Vagina (tissue), 2 donors: ENCODE data around the gene CLTRN. TPM values are rescaled to one million over a fixed set of nuclear protein-coding genes. Genes with fewer than 3 reads are reported as not detected.

Experiments
- DNase-seq, 2 donors: peaks; one replicate each; pipeline ENCODE4 v3.0.0-alpha.2; 2017; ENCODE audit errors: extremely low spot score in 2 of 2
- H3K27ac ChIP-seq: fragments of 200-600 bp; sonication (generic); one replicate; pipeline ENCODE4 v1.5.1; 2019
- H3K27me3 ChIP-seq: fragments of 200-600 bp; sonication (generic); one replicate; pipeline ENCODE4 v1.5.1; 2019
- H3K36me3 ChIP-seq, 2 donors: fragments of 200-600 bp; sonication (generic); one replicate each; pipeline ENCODE4 v1.5.1; 2017 to 2019
- H3K4me1 ChIP-seq: fragments of 200-600 bp; sonication (generic); one replicate; pipeline ENCODE4 v1.5.1; 2019
- H3K4me3 ChIP-seq, 2 donors: fragments of 200-600 bp; sonication (generic); 1 replicate in 1 of 2; 2 replicates in 1 of 2; pipeline ENCODE4 v1.5.1; 2016 to 2019
- H3K9me3 ChIP-seq: fragments of 200-600 bp; sonication (generic); one replicate; pipeline ENCODE4 v1.5.1; 2019
- CTCF ChIP-seq, 3 experiments: fragments of 450-650 bp in 2 of 3; fragments of 200-600 bp in 1 of 3; sonication (generic) in 1 of 3; IDR thresholded peaks; one replicate each; pipeline ENCODE4 v1.5.1; 2017 to 2019; ENCODE audit warnings: antibody characterized with exemption in 3 of 3, mild to moderate bottlenecking in 2 of 3, moderate library complexity in 2 of 3
- POLR2A ChIP-seq, 2 donors: fragments of 450-650 bp; IDR thresholded peaks; one replicate each; pipeline ENCODE4 v1.6.1; 2017; ENCODE audit warnings: antibody characterized with exemption in 2 of 2, mild to moderate bottlenecking in 2 of 2, moderate library complexity in 2 of 2
- POLR2AphosphoS5 ChIP-seq, 2 donors: sonication (generic); formaldehyde crosslinking; IDR thresholded peaks; one replicate each; pipeline ENCODE4 v1.9.0; 2017; ENCODE audit warnings: antibody characterized with exemption in 2 of 2, mild to moderate bottlenecking in 2 of 2, low read depth in 1 of 2; ENCODE audit not compliant: insufficient read depth in 1 of 2
- intact Hi-C: fragments of 100-400 bp; cut with DNase I; formaldehyde crosslinking; loops from one replicate; pipeline ENCODE4 v1.15.1; 2023
- total RNA-seq: library from RNA; depleted of rRNA; stranded (reverse); fragments of >200 nt; gene quantifications from one replicate; pipeline ENCODE4 v1.2.3, GENCODE V29; 2016

The CLTRN gene
- total RNA-seq, 1 donor from 2014 or later: not detected

GRCh38 chrX:15631637-15632036 is 33.0 kb downstream of the CLTRN start:
- intact Hi-C loops: no loop called here
- no peak for DNase-seq
- Histone ChIP-seq H3K4me1 (no peaks in the 10 kb centered on the region), H3K27ac (no peak overlapping the region), H3K27me3 (no peaks in the 10 kb centered on the region), H3K4me3 (no peak overlapping the region), H3K36me3 (no peaks in the 10 kb centered on the region), H3K9me3 (no peaks in the 10 kb centered on the region)
- no peak for TF ChIP-seq CTCF (IDR thresholded peaks at IDR 0.05)
- TF ChIP-seq POLR2A (IDR thresholded peaks at IDR 0.05): no peak
- TF ChIP-seq POLR2AphosphoS5 (IDR thresholded peaks at IDR 0.05; ENCODE audit: insufficient read depth in 1 of 2, low read depth in 1 of 2): no peak

GRCh38 chrX:15623054-15623453 is 41.6 kb downstream of the CLTRN start:
- Histone ChIP-seq H3K27ac (no peak overlapping the region), H3K4me3 (no peak overlapping the region), H3K4me1 (no peaks in the 10 kb centered on the region), H3K9me3 (no peaks in the 10 kb centered on the region), H3K36me3 (no peaks in the 10 kb centered on the region), H3K27me3 (no peaks in the 10 kb centered on the region)
- intact Hi-C loops: no loop called here
- DNase-seq: no peak
- TF ChIP-seq CTCF (IDR thresholded peaks at IDR 0.05) (no peak), POLR2A (IDR thresholded peaks at IDR 0.05) (no peak), POLR2AphosphoS5 (IDR thresholded peaks at IDR 0.05; ENCODE audit: insufficient read depth in 1 of 2, low read depth in 1 of 2) (no peak)

DNA sequence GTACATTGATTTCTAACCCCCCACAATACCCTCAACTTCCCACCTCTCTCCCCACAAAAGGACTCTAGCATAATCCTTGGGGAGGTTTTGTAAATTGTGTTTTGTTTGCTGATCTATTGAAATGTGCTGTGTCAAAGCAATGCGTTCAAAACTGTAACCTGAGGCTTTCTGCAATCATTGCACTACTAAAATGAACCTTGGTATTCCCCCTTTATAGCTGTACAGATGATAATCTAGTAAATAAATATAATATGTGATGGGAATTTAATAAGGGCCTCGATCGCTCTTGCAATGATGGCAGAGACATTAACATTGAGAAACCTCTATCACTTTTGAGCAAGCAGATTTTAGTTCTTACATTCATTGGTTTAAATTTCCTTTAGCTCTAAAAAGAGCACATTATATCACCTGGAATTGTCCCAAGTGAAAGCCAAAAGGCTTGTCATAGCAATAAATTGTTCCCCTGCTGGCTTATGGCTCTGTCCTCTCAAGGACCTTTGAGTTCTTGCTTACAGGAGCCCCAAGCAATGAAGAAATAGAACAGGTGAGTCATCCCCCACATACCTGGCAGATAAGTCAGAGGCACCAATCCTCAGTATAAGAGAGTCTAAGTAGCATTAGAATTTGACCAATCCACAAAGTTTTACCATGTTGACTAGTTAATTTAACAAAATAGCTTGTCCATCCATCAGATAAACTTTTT is 45.4 kb downstream of the CLTRN start:
- H3K27ac ChIP-seq: no peak overlapping the region
- H3K9me3 ChIP-seq: no peaks in the 10 kb centered on the region
- H3K4me1 ChIP-seq: no peaks in the 10 kb centered on the region
- TF ChIP-seq POLR2AphosphoS5 (IDR thresholded peaks at IDR 0.05; ENCODE audit: insufficient read depth in 1 of 2, low read depth in 1 of 2) (no peak), CTCF (IDR thresholded peaks at IDR 0.05) (no peak), POLR2A (IDR thresholded peaks at IDR 0.05) (no peak)
- H3K27me3 ChIP-seq: no peaks in the 10 kb centered on the region
- H3K36me3 ChIP-seq: no peaks in the 10 kb centered on the region
- intact Hi-C loops: no loop called here
- no peak overlapping the region for H3K4me3 ChIP-seq
- no peak for DNase-seq

DNA sequence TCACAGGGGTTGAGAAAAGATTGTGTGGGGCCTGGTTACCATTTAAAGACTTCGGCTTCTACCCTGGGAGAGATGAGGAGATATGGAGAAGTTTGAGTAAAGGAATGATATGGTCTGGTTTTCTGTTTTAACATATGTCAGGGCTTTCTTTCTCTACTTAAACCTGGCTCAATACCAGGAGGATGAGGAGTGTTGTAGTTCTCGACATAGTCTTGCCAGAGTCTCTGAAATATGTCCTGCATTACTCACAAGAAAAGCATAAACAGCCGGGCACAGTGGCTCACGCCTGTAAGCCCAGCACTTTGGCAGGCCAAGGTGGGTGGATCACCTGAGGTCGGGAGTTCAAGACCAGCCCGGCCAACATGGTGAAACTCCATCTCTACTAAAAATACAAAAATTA is 47.5 kb downstream of the CLTRN start:
- no peak for TF ChIP-seq POLR2AphosphoS5 (IDR thresholded peaks at IDR 0.05; ENCODE audit: insufficient read depth in 1 of 2, low read depth in 1 of 2)
- no peak for TF ChIP-seq POLR2A (IDR thresholded peaks at IDR 0.05)
- no peak for TF ChIP-seq CTCF (IDR thresholded peaks at IDR 0.05)
- no peak overlapping the region for H3K27ac ChIP-seq
- intact Hi-C loops: no loop called here
- H3K36me3 ChIP-seq: no peaks in the 10 kb centered on the region
- no peak overlapping the region for H3K4me3 ChIP-seq
- no peaks in the 10 kb centered on the region for H3K9me3 ChIP-seq
- DNase-seq: no peak
- no peaks in the 10 kb centered on the region for H3K27me3 ChIP-seq
- H3K4me1 ChIP-seq: no peaks in the 10 kb centered on the region

DNA sequence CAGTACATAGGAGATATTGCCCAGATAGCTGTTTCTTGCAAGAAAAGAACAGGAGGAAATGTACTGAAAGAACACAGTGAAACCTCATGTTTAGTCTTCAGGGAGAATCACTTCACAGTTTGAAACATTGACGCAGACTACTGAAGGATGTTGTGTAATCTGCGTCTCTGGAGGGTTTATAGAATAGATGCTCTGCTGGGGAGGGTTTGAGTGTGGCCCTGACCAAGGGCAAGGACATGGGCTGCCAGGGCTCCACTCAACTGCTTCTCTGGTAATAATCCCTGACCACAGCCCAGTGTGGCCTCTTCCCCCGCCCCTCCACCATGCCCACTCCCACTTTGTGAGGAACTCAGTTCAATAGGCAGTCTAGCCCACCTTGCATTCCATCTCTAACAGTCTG is 48.1 kb downstream of the CLTRN start:
- Histone ChIP-seq H3K4me3 (no peak overlapping the region), H3K9me3 (no peaks in the 10 kb centered on the region), H3K36me3 (no peaks in the 10 kb centered on the region), H3K27me3 (no peaks in the 10 kb centered on the region), H3K4me1 (no peaks in the 10 kb centered on the region), H3K27ac (no peak overlapping the region)
- TF ChIP-seq POLR2A (IDR thresholded peaks at IDR 0.05) (no peak), POLR2AphosphoS5 (IDR thresholded peaks at IDR 0.05; ENCODE audit: insufficient read depth in 1 of 2, low read depth in 1 of 2) (no peak), CTCF (IDR thresholded peaks at IDR 0.05) (no peak)
- intact Hi-C loops: no loop called here
- no peak for DNase-seq
